Suprapubic skin (tissue), 4 donors: Measurements from ENCODE around the gene WNT9A. TPM values are rescaled to one million over a fixed set of nuclear protein-coding genes. Genes with fewer than 3 reads are reported as not detected.

ENCODE experiments used
- DNase-seq, 2 donors: peaks; one replicate each; pipeline ENCODE4 v3.0.0-alpha.2; 2019; ENCODE audit warnings: low spot score in 2 of 2
- H3K27ac ChIP-seq: fragments of 200-600 bp; sonication (generic); one replicate; pipeline ENCODE4 v1.5.1; 2019
- H3K27me3 ChIP-seq: fragments of 200-600 bp; sonication (generic); one replicate; pipeline ENCODE4 v1.5.1; 2019
- H3K36me3 ChIP-seq: fragments of 200-600 bp; sonication (generic); one replicate; pipeline ENCODE4 v1.5.1; 2019
- H3K4me1 ChIP-seq: fragments of 200-600 bp; sonication (generic); one replicate; pipeline ENCODE4 v1.5.1; 2019
- H3K4me3 ChIP-seq: fragments of 200-600 bp; sonication (generic); one replicate; pipeline ENCODE4 v1.5.1; 2019; ENCODE audit warnings: mild to moderate bottlenecking
- H3K9me3 ChIP-seq: fragments of 200-600 bp; sonication (generic); one replicate; pipeline ENCODE4 v1.5.1; 2019
- EP300 ChIP-seq: sonication (generic); formaldehyde crosslinking; IDR thresholded peaks from one replicate; pipeline ENCODE4 v1.6.1; 2017; ENCODE audit warnings: antibody characterized with exemption
- POLR2A ChIP-seq, 2 donors: fragments of 450-650 bp; IDR thresholded peaks; one replicate each; pipeline ENCODE4 v1.6.1; 2017; ENCODE audit warnings: antibody characterized with exemption in 2 of 2, mild to moderate bottlenecking in 2 of 2, moderate library complexity in 2 of 2
- POLR2AphosphoS5 ChIP-seq, 3 donors: sonication (generic); formaldehyde crosslinking; IDR thresholded peaks; one replicate each; pipeline ENCODE4 v1.6.1; 2017; ENCODE audit warnings: antibody characterized with exemption in 3 of 3
- WGBS: methylation state at CpG from one replicate; pipeline ENCODE4 v1.1.5; 2018; 5-methylcytosine and 5-hydroxymethylcytosine counted together
- total RNA-seq, 4 donors: library from RNA; depleted of rRNA; stranded (reverse); fragments of >200 nt; gene quantifications; one replicate each; pipeline ENCODE4 v1.1.0, GENCODE V29; 2016
- TF ChIP-seq, protein P1 (sequence below), 2 donors: fragments of 200-600 bp in 1 of 2; fragments of 450-650 bp in 1 of 2; sonication (generic) in 1 of 2; IDR thresholded peaks; one replicate each; pipeline ENCODE4 v1.5.1; 2016 to 2019; ENCODE audit warnings: antibody characterized with exemption in 2 of 2, mild to moderate bottlenecking in 1 of 2, moderate library complexity in 1 of 2

The WNT9A gene
- total RNA-seq, 4 donors from 2014 or later = 0.85 to 2.6 (median 1.1) TPM

DNA sequence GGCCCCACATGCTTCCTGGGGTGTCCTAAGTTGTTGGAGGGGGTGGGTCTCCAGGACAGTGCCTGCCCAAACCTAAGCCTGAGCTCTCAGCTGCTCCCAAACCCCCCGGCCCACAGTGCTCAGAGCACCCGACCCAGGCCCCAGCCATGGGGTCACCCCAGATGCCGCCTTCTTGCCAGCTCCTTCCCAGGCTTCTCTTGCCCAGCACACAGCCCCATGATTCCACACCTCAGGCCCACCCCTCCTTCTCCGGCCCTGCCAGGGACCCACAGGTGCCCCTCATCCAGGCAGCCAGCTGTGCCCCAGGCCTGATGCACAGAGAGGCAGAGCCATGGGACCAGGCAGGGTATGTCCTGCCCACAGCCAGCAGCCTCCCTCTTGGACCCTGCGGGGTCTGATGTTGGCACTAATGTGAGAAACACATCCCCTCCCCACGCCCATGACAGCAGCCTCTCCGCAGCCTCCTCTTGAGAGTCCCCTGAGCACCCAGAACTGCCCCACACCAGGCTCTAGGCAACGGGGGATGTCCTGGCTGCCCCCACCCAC is 4.9 kb downstream of the WNT9A start:
- WGBS = 85% methylated on average over 6 of the region's 8 CpGs
- H3K27me3 ChIP-seq = peaks cover 6% of the 10 kb centered on the region
- no peak overlapping the region for H3K27ac ChIP-seq
- DNase-seq = peak; percentile 47 to 71
- TF ChIP-seq, protein P1, sequence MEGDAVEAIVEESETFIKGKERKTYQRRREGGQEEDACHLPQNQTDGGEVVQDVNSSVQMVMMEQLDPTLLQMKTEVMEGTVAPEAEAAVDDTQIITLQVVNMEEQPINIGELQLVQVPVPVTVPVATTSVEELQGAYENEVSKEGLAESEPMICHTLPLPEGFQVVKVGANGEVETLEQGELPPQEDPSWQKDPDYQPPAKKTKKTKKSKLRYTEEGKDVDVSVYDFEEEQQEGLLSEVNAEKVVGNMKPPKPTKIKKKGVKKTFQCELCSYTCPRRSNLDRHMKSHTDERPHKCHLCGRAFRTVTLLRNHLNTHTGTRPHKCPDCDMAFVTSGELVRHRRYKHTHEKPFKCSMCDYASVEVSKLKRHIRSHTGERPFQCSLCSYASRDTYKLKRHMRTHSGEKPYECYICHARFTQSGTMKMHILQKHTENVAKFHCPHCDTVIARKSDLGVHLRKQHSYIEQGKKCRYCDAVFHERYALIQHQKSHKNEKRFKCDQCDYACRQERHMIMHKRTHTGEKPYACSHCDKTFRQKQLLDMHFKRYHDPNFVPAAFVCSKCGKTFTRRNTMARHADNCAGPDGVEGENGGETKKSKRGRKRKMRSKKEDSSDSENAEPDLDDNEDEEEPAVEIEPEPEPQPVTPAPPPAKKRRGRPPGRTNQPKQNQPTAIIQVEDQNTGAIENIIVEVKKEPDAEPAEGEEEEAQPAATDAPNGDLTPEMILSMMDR (IDR thresholded peaks at IDR 0.05) = no peak
- TF ChIP-seq POLR2A (IDR thresholded peaks at IDR 0.05) (no peak), POLR2AphosphoS5 (IDR thresholded peaks at IDR 0.05) (no peak), EP300 (no peak)
- H3K36me3 ChIP-seq = no peaks in the 10 kb centered on the region
- H3K4me3 ChIP-seq = no peak overlapping the region
- H3K4me1 ChIP-seq = peaks cover 33% of the 10 kb centered on the region
- no peaks in the 10 kb centered on the region for H3K9me3 ChIP-seq

DNA sequence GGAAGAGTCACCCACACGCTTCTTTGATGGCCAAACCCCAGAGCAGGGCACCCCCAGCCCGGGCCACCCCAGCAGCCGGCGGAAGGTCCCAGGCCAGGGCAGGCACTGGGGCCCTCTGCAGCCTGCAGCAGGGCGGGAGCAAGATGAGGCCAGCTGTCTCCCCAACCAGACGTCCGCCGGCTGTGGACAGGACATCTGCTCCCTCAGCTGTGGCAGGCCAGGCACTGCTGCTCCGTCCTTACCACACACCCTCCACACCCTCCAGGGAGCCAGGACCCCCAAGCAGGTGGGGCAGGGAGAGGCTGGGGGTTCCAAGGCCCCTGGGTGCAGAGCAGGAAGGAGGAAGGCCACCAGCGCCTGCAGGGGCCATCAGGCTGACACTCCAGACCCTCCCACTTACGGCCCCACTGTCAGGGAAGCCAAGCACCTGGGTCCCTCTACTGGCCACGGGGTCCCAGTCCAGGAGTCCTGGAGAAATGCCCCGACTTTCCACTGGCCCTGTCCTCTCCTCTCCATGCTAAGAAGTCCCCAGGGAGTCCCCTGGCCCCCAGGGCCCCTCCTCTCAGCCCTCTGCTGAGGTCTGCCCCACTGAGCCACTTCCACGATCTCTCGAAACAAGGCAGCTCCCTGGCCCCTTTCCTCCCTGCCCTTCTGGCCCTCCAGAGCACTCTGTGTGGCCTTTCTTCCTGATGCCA is 5.6 kb downstream of the WNT9A start:
- 95% methylated on average over 10 of the region's 15 CpGs for WGBS
- no peak for TF ChIP-seq POLR2A (IDR thresholded peaks at IDR 0.05)
- TF ChIP-seq EP300 = no peak
- TF ChIP-seq, protein P1 (IDR thresholded peaks at IDR 0.05) = no peak
- no peak for TF ChIP-seq POLR2AphosphoS5 (IDR thresholded peaks at IDR 0.05)
- no peak overlapping the region for H3K27ac ChIP-seq
- no peaks in the 10 kb centered on the region for H3K36me3 ChIP-seq
- peaks cover 29% of the 10 kb centered on the region for H3K4me1 ChIP-seq
- H3K27me3 ChIP-seq = peaks cover under 1% of the 10 kb centered on the region
- peak; percentile 55 to 77 for DNase-seq
- H3K4me3 ChIP-seq = no peak overlapping the region
- H3K9me3 ChIP-seq = no peaks in the 10 kb centered on the region

DNA sequence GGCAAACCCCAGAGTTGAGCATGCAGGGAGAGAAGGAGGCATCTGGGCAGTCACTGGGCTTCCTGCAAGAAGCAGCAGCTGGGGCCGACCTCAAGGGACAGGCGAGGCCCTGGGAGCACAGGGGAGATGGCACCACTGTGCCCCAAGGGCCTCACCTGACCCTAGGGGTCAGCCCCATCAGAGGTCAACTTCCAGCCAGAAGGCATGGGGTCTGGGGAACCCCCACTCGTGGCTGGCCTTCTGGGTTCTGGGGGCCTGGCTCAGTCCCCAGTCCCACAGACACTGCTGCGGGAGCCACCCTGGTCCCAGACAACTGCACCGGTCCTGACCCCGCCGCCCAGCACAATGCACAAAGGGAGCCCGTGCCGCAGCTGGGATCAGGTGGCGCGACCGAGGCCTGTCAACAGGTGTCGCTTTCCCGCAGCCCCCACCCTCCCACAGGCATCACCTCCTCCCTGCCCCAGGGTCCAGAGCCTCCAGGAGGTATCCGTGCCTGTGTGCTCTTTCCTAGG is 6.2 kb downstream of the WNT9A start:
- H3K27ac ChIP-seq = no peak overlapping the region
- no peak overlapping the region for H3K4me3 ChIP-seq
- DNase-seq = peak; percentile 60 to 80
- TF ChIP-seq, protein P1 (IDR thresholded peaks at IDR 0.05) = no peak
- no peaks in the 10 kb centered on the region for H3K36me3 ChIP-seq
- H3K27me3 ChIP-seq = no peaks in the 10 kb centered on the region
- no peaks in the 10 kb centered on the region for H3K9me3 ChIP-seq
- peaks cover 23% of the 10 kb centered on the region for H3K4me1 ChIP-seq
- 85% methylated on average over 4 of the region's 15 CpGs for WGBS

DNA sequence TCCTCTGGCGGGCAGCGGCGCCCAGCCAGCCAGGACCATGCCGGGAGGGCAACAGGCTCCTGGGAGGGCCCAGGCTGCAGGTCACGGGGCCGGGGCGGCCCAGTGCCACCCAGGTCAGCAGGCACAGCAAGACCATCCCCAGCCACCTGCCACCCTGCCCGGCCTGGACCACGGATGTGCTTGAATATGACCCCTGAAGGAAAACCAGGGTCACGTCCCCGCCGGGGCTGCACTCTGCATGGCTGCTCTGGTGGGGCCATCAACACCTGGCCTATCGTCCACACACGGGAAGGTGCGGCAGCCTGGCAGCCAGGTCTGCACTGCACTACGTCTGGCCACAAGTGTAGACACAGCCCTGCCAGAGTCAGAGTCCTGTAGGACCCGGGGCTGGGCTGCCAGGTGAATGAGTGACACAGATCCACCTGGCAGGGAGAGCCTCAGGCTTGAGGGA is 6.9 kb downstream of the WNT9A start:
- Histone ChIP-seq H3K9me3 (no peaks in the 10 kb centered on the region), H3K4me3 (no peak overlapping the region), H3K27me3 (no peaks in the 10 kb centered on the region), H3K4me1 (peaks cover 16% of the 10 kb centered on the region), H3K36me3 (no peaks in the 10 kb centered on the region), H3K27ac (no peak overlapping the region)
- no peak for TF ChIP-seq POLR2AphosphoS5 (IDR thresholded peaks at IDR 0.05)
- TF ChIP-seq EP300 = no peak
- TF ChIP-seq, protein P1 (IDR thresholded peaks at IDR 0.05) = no peak
- no peak for TF ChIP-seq POLR2A (IDR thresholded peaks at IDR 0.05)
- WGBS = 67% methylated on average over 1 of the region's 17 CpGs
- peak; percentile 67 to 79 for DNase-seq
